HepG2 (cell line): ENCODE measurements around the gene PCGF6. TPM values are rescaled to one million over a fixed set of nuclear protein-coding genes. Genes with fewer than 3 reads are reported as not detected.

ENCODE experiments used
- ATF1 ChIP-seq: IDR thresholded peaks from 2 replicates; pipeline ENCODE4 v1.6.1; 2016; ENCODE audit warnings: mild to moderate bottlenecking, control low read depth
- GFI1 ChIP-seq: sonication (generic); formaldehyde crosslinking; IDR thresholded peaks from 2 replicates; pipeline ENCODE4 v1.5.0; 2020; ENCODE audit warnings: missing genetic modification reagents, mild to moderate bottlenecking, borderline replicate concordance
- HNRNPH1 ChIP-seq: fragments of 200-400 bp; formaldehyde crosslinking; optimal IDR thresholded peaks from 2 replicates; pipeline ENCODE3; 2017; ENCODE audit warnings: mild to moderate bottlenecking, low read depth, low read length
- LBX2 ChIP-seq: sonication (generic); formaldehyde crosslinking; IDR thresholded peaks from 2 replicates; pipeline ENCODE4 v1.5.0; 2020; ENCODE audit warnings: missing genetic modification reagents, mild to moderate bottlenecking, borderline replicate concordance
- NFIC ChIP-seq: IDR thresholded peaks from 2 replicates; pipeline ENCODE4 v1.6.1; 2012; ENCODE audit warnings: mild to moderate bottlenecking, low read length, inconsistent platforms
- ONECUT2 ChIP-seq: sonication (generic); formaldehyde crosslinking; IDR thresholded peaks from 2 replicates; pipeline ENCODE4 v1.4.0; 2020; ENCODE audit warnings: missing genetic modification reagents
- RBFOX2 ChIP-seq: fragments of 200-400 bp; formaldehyde crosslinking; IDR thresholded peaks from 2 replicates; pipeline ENCODE4 v1.6.1; 2017; ENCODE audit warnings: low read depth, mild to moderate bottlenecking, low read length
- RFXANK ChIP-seq: IDR thresholded peaks from 2 replicates; pipeline ENCODE4 v1.6.1; 2016
- SNAPC4 ChIP-seq: sonication (generic); formaldehyde crosslinking; IDR thresholded peaks from 2 replicates; pipeline ENCODE4 v1.4.0; 2020; ENCODE audit warnings: mild to moderate bottlenecking, missing genetic modification reagents
- ZEB1 ChIP-seq: IDR thresholded peaks from 2 replicates; pipeline ENCODE4 v1.6.1; 2012; ENCODE audit warnings: mild to moderate bottlenecking, low read depth, inconsistent platforms; ENCODE audit not compliant: insufficient replicate concordance
- ZFP82 ChIP-seq: sonication (generic); formaldehyde crosslinking; IDR thresholded peaks from 2 replicates; pipeline ENCODE4 v1.5.1; 2020; ENCODE audit warnings: mild to moderate bottlenecking, missing genetic modification reagents, borderline replicate concordance
- ZHX2 ChIP-seq, 2 experiments: sonication (generic) in 1 of 2; formaldehyde crosslinking in 1 of 2; IDR thresholded peaks; 2 replicates each; pipeline versions ENCODE4 v1.6.1 to v1.9.0; 2014 to 2022; ENCODE audit warnings: antibody characterized with exemption in 1 of 2, borderline replicate concordance in 1 of 2, inconsistent platforms in 1 of 2, low read depth in 1 of 2, missing genetic modification reagents in 1 of 2
- ZNF124 ChIP-seq: sonication (generic); formaldehyde crosslinking; IDR thresholded peaks from 2 replicates; pipeline ENCODE4 v1.4.0; 2020; ENCODE audit warnings: missing genetic modification reagents
- ZNF317 ChIP-seq: sonication (generic); formaldehyde crosslinking; IDR thresholded peaks from 2 replicates; pipeline ENCODE4 v1.5.0; 2020; ENCODE audit warnings: mild to moderate bottlenecking, missing genetic modification reagents
- ZNF460 ChIP-seq: sonication (generic); formaldehyde crosslinking; IDR thresholded peaks from 2 replicates; pipeline ENCODE4 v1.5.1; 2020; ENCODE audit warnings: missing genetic modification reagents, mild to moderate bottlenecking, borderline replicate concordance
- ZNF567 ChIP-seq: sonication (generic); formaldehyde crosslinking; IDR thresholded peaks from 2 replicates; pipeline ENCODE4 v1.8.1; 2023; ENCODE audit warnings: mild to moderate bottlenecking, missing genetic modification reagents, borderline replicate concordance
- ZNF674 ChIP-seq: sonication (generic); formaldehyde crosslinking; IDR thresholded peaks from 2 replicates; pipeline ENCODE4 v1.5.0; 2020; ENCODE audit warnings: low read depth, mild to moderate bottlenecking, missing genetic modification reagents
- polyA plus RNA-seq, 8 experiments: library from polyadenylated mRNA; depleted of rRNA in 3 of 8; stranded (reverse) in 7 of 8; unstranded in 1 of 8; fragments of >200 nt; fragmentation: Illumina TruSeq in 4 of 8; extraction: Trizol in 4 of 8; gene quantifications; 2 replicates each; pipeline versions ENCODE4 v1.2.1 to v1.2.3, GENCODE V29; 2011 to 2016; ENCODE audit warnings: low read depth in 4 of 8, missing spikeins in 1 of 8, mixed read lengths in 1 of 8; ENCODE audit not compliant: insufficient read depth in 1 of 8
- total RNA-seq, 5 experiments: library from RNA; depleted of rRNA; stranded (reverse); fragments of >200 nt; fragmentation: Illumina TruSeq; extraction: Trizol; gene quantifications; 2 replicates each; pipeline ENCODE4 v1.2.3, GENCODE V29; 2016; ENCODE audit warnings: low read depth in 1 of 5

PCGF6 gene
- total and polyA plus RNA-seq, 2 of the 13 experiments (the other 11 are each of a cell fraction or from before 2014, with no cell fraction given), result 5.2 to 19.4 TPM

GRCh38 chr10:103367379-103367781, 16.4 kb upstream of the PCGF6 start (continued):
- TF ChIP-seq ZHX2 (IDR thresholded peaks at IDR 0.05; ENCODE audit: low read depth), result no peak
- peak; percentile 11; the same call in 1 of the 2 replicates for TF ChIP-seq ZHX2 (CRISPR knock-in tag; IDR thresholded peaks at IDR 0.05; ENCODE audit: borderline replicate concordance)
- peak; percentile 66; the same call in 1 of the 2 replicates for TF ChIP-seq ATF1
- no peak for TF ChIP-seq ZNF674
- TF ChIP-seq RBFOX2, result peak; percentile 43; the same call in 1 of the 2 replicates
- peak; percentile 54 for TF ChIP-seq ZEB1
- 0 out of 2 replicates have a peak, but pooled peaks have one; percentile 8 for TF ChIP-seq ZNF317 (CRISPR knock-in tag)
- TF ChIP-seq SNAPC4 (CRISPR knock-in tag), result peak; percentile 11; the same call in 1 of the 2 replicates
- no peak for TF ChIP-seq LBX2
- TF ChIP-seq HNRNPH1, result no peak
- peak; percentile 87; the same call in 1 of the 2 replicates for TF ChIP-seq ZNF460 (CRISPR knock-in tag)
- TF ChIP-seq ZNF567, result no peak
- no peak for TF ChIP-seq ONECUT2 (CRISPR knock-in tag)
- no peak for TF ChIP-seq ZNF124 (CRISPR knock-in tag)
- TF ChIP-seq GFI1, result no peak
- no peak for TF ChIP-seq RFXANK (CRISPR knock-in tag)
- 0 out of 2 replicates have a peak, but pooled peaks have one; percentile 31 for TF ChIP-seq ZFP82 (CRISPR knock-in tag)
- no peak for TF ChIP-seq NFIC
